Tibial artery (tissue), 4 donors: Measurements from ENCODE around the gene ZNF276.
A peak's percentile ranks its signal among the peaks of the same experiment; 100 is the strongest.

Source experiments
- DNase-seq, 2 donors: peaks; one replicate each; pipeline ENCODE4 v3.0.0-alpha.2; 2019
- H3K27ac ChIP-seq, 2 donors: fragments of 200-600 bp; sonication (generic) in 1 of 2; 1 replicate in 1 of 2; 2 replicates in 1 of 2; pipeline ENCODE4 v1.5.1; 2018 to 2019; ENCODE audit warnings: mild to moderate bottlenecking in 1 of 2
- H3K27me3 ChIP-seq, 2 donors: fragments of 200-600 bp; sonication (generic) in 1 of 2; one replicate each; pipeline versions ENCODE4 v1.5.1 to v1.6.0; 2016 to 2019
- H3K36me3 ChIP-seq, 3 donors: fragments of 200-600 bp; sonication (generic) in 2 of 3; one replicate each; pipeline ENCODE4 v1.5.1; 2016 to 2019; ENCODE audit warnings: mild to moderate bottlenecking in 2 of 3
- H3K4me1 ChIP-seq, 4 donors: fragments of 200-600 bp; sonication (generic) in 2 of 4; 1 replicate in 3 of 4; 2 replicates in 1 of 4; pipeline ENCODE4 v1.5.1; 2016 to 2019
- H3K4me3 ChIP-seq, 2 donors: fragments of 200-600 bp; sonication (generic) in 1 of 2; 1 replicate in 1 of 2; 2 replicates in 1 of 2; pipeline ENCODE4 v1.5.1; 2018 to 2019; ENCODE audit warnings: mild to moderate bottlenecking in 2 of 2
- H3K9me3 ChIP-seq, 3 donors: fragments of 200-600 bp; sonication (generic) in 1 of 3; one replicate each; pipeline ENCODE4 v1.5.1; 2016 to 2019
- intact Hi-C: fragments of 100-400 bp; cut with DNase I; formaldehyde crosslinking; loops from one replicate; pipeline ENCODE4 v1.15.0; 2023; ENCODE audit warnings: low total_unique reads
- TF ChIP-seq, protein P1 (sequence below), 2 experiments: fragments of 200-600 bp in 1 of 2; fragments of 450-650 bp in 1 of 2; IDR thresholded peaks; one replicate each; pipeline ENCODE4 v1.5.1; 2017 to 2019; ENCODE audit warnings: antibody characterized with exemption in 2 of 2, mild to moderate bottlenecking in 1 of 2, moderate library complexity in 1 of 2

Gene ZNF276

GRCh38 chr16:89721546-89722391, 432 bp downstream of the ZNF276 start:
- peak overlapping the region; percentile 89 to 99 for H3K4me3 ChIP-seq
- no peaks in the 10 kb centered on the region for H3K9me3 ChIP-seq
- H3K4me1 ChIP-seq, result peaks cover 9 to 35% (median 30%) of the 10 kb centered on the region in 4 donors
- TF ChIP-seq, protein P1, sequence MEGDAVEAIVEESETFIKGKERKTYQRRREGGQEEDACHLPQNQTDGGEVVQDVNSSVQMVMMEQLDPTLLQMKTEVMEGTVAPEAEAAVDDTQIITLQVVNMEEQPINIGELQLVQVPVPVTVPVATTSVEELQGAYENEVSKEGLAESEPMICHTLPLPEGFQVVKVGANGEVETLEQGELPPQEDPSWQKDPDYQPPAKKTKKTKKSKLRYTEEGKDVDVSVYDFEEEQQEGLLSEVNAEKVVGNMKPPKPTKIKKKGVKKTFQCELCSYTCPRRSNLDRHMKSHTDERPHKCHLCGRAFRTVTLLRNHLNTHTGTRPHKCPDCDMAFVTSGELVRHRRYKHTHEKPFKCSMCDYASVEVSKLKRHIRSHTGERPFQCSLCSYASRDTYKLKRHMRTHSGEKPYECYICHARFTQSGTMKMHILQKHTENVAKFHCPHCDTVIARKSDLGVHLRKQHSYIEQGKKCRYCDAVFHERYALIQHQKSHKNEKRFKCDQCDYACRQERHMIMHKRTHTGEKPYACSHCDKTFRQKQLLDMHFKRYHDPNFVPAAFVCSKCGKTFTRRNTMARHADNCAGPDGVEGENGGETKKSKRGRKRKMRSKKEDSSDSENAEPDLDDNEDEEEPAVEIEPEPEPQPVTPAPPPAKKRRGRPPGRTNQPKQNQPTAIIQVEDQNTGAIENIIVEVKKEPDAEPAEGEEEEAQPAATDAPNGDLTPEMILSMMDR (IDR thresholded peaks at IDR 0.05), result no peak
- H3K27ac ChIP-seq, result peak overlapping the region; percentile 98 to 99
- peaks cover 0 to 2% of the 10 kb centered on the region in 2 donors for H3K27me3 ChIP-seq
- DNase-seq, result peak; percentile 52 to 77
- intact Hi-C loops, result no loop called here
- H3K36me3 ChIP-seq, result peaks cover 14 to 43% (median 23%) of the 10 kb centered on the region in 3 donors

DNA sequence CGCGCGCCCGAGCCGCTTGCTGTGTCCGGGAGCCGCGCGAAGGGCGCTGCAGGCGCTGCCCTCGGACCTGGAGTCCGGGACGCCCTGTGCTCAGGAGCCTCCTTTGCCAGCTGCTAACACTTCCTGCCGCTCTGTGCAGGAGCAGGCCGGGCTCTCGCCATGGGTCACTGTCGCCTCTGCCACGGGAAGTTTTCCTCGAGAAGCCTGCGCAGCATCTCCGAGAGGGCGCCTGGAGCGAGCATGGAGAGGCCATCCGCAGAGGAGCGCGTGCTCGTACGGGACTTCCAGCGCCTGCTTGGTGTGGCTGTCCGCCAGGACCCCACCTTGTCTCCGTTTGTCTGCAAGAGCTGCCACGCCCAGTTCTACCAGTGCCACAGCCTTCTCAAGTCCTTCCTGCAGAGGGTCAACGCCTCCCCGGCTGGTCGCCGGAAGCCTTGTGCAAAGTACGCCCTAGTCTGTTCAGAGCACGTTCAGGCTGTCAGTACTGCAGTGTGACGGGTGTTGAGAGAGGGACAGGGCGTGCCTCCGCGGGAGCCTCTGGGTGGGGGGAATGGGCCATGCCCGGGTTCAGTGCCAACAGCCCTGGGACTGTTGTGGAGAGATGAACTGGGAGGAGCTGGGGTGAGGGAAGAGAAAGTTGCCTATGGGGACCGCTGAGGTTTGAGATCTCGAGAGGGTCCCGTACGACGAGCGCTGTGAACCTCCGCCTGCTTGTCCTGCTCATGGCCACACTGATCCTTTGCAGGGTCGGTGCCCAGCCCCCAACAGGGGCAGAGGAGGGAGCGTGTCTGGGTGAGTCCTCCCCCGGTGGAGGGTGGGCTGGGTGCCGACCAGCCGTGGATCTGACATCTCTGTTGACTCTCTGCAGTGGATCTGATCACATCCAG, 1.3 kb downstream of the ZNF276 start:
- Histone ChIP-seq H3K9me3 (no peaks in the 10 kb centered on the region), H3K4me3 (peak overlapping the region; percentile 89 to 99), H3K36me3 (peaks cover 18 to 51% (median 31%) of the 10 kb centered on the region in 3 donors), H3K27ac (peak overlapping the region; percentile 98 to 99), H3K27me3 (no peaks in the 10 kb centered on the region), H3K4me1 (peaks cover 9 to 35% (median 30%) of the 10 kb centered on the region in 4 donors)
- intact Hi-C loops, result no loop called here
- DNase-seq, result peak; percentile 64 to 76
- TF ChIP-seq, protein P1 (IDR thresholded peaks at IDR 0.05), result no peak

GRCh38 chr16:89723279-89724250, 2.2 kb downstream of the ZNF276 start:
- Histone ChIP-seq H3K4me1 (peaks cover 9 to 35% (median 30%) of the 10 kb centered on the region in 4 donors), H3K36me3 (peaks cover 23 to 57% (median 38%) of the 10 kb centered on the region in 3 donors), H3K27ac (no peak overlapping the region), H3K9me3 (no peaks in the 10 kb centered on the region), H3K27me3 (no peaks in the 10 kb centered on the region), H3K4me3 (peak overlapping the region in 1 of 2 donors; percentile 89)
- DNase-seq, result no peak
- intact Hi-C loops, result no loop called here
- TF ChIP-seq, protein P1 (IDR thresholded peaks at IDR 0.05), result no peak

DNA sequence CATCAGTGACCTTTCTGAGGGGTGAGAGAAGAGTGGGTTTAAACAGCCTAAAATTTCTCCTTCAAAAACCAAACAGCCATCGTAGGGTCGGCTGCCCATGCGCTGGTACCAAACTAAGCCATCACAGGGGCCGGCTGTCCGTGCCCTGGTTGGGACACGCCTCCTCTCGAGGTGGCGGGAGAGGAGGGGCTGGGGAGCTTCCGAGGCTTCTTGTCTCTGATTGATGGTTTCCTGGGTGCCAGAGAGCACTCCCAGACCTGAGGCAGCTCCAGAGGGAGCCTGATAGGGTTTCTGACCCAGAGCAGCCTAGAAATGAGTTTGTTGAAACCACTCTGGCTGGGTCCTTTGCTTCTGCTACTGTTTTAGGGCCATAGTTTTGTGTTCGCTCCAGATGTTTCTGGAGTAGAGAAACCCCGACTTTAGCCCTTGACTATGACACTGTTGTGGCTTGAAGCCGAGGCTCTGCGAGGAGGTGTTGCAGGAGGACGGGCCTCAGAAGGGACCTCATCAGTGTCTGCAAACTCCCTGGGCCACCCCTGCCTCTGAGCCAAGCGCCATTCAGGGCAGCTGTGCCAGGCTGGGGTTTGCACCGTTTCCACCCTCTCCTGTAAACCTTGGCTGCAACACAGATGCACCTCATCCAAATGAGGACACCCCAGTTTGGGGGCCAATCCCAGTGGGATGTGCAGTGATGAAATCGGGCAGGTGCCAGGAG, 6.2 kb downstream of the ZNF276 start:
- Histone ChIP-seq H3K36me3 (peaks cover 61 to 97% (median 76%) of the 10 kb centered on the region in 3 donors), H3K27me3 (no peaks in the 10 kb centered on the region), H3K27ac (no peak overlapping the region), H3K4me1 (peaks cover 6 to 20% (median 16%) of the 10 kb centered on the region in 4 donors), H3K9me3 (no peaks in the 10 kb centered on the region), H3K4me3 (no peak overlapping the region)
- intact Hi-C loops, result no loop called here
- no peak for DNase-seq
- TF ChIP-seq, protein P1 (IDR thresholded peaks at IDR 0.05), result no peak
